Uterus (tissue), 4 donors: ENCODE measurements around the gene CREB5. TPM values are rescaled to one million over a fixed set of nuclear protein-coding genes. Genes with fewer than 3 reads are reported as not detected.
A peak's percentile ranks its signal among the peaks of the same experiment; 100 is the strongest.

Source experiments
- DNase-seq, 2 donors: peaks; one replicate each; pipeline ENCODE4 v3.0.0-alpha.2; 2019 to 2020
- H3K27ac ChIP-seq, 2 donors: fragments of 200-600 bp; sonication (generic); 1 replicate in 1 of 2; 2 replicates in 1 of 2; pipeline ENCODE4 v1.5.1; 2016 to 2018
- H3K27me3 ChIP-seq, 2 donors: fragments of 200-600 bp; sonication (generic); one replicate each; pipeline ENCODE4 v1.5.1; 2018 to 2019; ENCODE audit warnings: control low read depth in 1 of 2
- H3K36me3 ChIP-seq, 2 donors: fragments of 200-600 bp; sonication (generic); one replicate each; pipeline ENCODE4 v1.5.1; 2019; ENCODE audit warnings: control low read depth in 1 of 2
- H3K4me1 ChIP-seq, 2 donors: fragments of 200-600 bp; sonication (generic); one replicate each; pipeline ENCODE4 v1.5.1; 2018 to 2019; ENCODE audit warnings: control low read depth in 1 of 2
- H3K4me3 ChIP-seq, 2 donors: fragments of 200-600 bp; sonication (generic); 1 replicate in 1 of 2; 2 replicates in 1 of 2; pipeline ENCODE4 v1.5.1; 2018 to 2019; ENCODE audit warnings: mild to moderate bottlenecking in 1 of 2
- H3K9me3 ChIP-seq, 2 donors: fragments of 200-600 bp; sonication (generic); one replicate each; pipeline ENCODE4 v1.5.1; 2019; ENCODE audit warnings: control low read depth in 1 of 2
- POLR2A ChIP-seq, 2 donors: fragments of 450-650 bp; IDR thresholded peaks; one replicate each; pipeline ENCODE4 v1.6.1; 2016; ENCODE audit warnings: antibody characterized with exemption in 2 of 2, mild to moderate bottlenecking in 1 of 2, moderate library complexity in 1 of 2
- intact Hi-C: fragments of 100-400 bp; cut with DNase I; formaldehyde crosslinking; loops from one replicate; pipeline ENCODE4 v1.15.1; 2023; ENCODE audit warnings: low total_unique reads
- total RNA-seq, 4 donors: library from RNA; depleted of rRNA in 3 of 4; stranded (reverse); fragments of >200 nt in 3 of 4; gene quantifications; one replicate each; pipeline versions ENCODE4 v1.1.0 to v1.2.4, GENCODE V29; 2014 to 2023
- TF ChIP-seq, protein P1 (sequence below), 4 experiments: fragments of 200-600 bp in 2 of 4; fragments of 450-650 bp in 2 of 4; sonication (generic) in 2 of 4; IDR thresholded peaks; one replicate each; pipeline ENCODE4 v1.5.1; 2016 to 2019; ENCODE audit warnings: antibody characterized with exemption in 4 of 4, mild to moderate bottlenecking in 2 of 4, moderate library complexity in 1 of 4
- donor health status: DM: yes; HTN: yes; CAD: no.

The CREB5 gene
- total RNA-seq, 4 donors from 2014 or later, result 7.1 to 40.2 (median 23.9) TPM

DNA sequence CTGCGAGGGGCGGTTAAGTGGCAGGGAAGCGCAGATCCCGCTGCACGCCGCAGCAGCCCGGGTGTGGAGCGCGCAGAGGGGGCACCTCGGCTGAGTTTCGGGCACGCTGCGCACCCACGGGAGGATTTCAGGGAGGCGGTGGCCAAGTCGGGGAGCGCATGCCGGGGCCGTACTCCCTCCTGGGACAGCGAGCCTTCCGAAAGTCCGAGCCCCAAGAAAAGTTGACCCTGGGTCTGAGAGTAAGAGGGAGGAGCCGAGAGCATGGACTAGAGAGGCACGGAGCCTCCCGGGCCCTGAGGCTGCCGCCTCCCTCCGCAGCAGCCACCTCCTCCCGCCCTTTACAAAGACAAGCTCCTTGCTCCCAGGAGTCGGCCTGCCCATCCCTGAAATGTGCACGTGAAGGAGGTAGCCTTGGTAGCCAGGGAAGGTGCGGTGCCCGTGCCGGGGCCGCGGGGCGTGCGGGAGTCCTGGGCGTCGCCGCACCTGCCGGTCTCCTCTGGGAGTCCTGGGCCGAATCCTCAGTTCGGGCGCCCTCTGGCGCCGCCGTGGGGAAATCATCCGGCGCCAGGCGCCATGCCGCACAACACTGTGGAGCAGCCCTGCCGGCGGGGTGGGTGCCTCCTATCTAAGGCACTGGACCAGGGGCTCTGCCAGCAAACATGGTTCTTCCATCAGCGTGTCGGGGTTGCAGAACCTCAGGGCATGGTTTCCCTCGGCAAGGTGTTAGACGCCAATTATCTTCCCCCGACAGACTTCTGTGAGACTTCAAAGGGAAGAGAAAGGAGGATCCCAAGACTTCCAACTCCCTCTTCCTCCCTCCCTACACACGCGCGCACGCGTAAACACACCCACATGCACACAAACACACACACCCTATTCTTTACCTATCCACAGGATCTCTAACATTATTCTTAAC, 441.8 kb downstream of the CREB5 start:
- TF ChIP-seq POLR2A (IDR thresholded peaks at IDR 0.05), result peak in 1 of 2 donors; percentile 23
- TF ChIP-seq, protein P1, sequence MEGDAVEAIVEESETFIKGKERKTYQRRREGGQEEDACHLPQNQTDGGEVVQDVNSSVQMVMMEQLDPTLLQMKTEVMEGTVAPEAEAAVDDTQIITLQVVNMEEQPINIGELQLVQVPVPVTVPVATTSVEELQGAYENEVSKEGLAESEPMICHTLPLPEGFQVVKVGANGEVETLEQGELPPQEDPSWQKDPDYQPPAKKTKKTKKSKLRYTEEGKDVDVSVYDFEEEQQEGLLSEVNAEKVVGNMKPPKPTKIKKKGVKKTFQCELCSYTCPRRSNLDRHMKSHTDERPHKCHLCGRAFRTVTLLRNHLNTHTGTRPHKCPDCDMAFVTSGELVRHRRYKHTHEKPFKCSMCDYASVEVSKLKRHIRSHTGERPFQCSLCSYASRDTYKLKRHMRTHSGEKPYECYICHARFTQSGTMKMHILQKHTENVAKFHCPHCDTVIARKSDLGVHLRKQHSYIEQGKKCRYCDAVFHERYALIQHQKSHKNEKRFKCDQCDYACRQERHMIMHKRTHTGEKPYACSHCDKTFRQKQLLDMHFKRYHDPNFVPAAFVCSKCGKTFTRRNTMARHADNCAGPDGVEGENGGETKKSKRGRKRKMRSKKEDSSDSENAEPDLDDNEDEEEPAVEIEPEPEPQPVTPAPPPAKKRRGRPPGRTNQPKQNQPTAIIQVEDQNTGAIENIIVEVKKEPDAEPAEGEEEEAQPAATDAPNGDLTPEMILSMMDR (IDR thresholded peaks at IDR 0.05), result peak; percentile 85 to 93 (median 88)
- intact Hi-C loops, result loop anchor here (5.0 kb wide), 1 partner anchor 462 kb away; no protein-coding TSS in a partner anchor
- Histone ChIP-seq H3K27me3 (peaks cover 0 to 4% of the 10 kb centered on the region in 2 donors), H3K9me3 (no peaks in the 10 kb centered on the region), H3K27ac (no peak overlapping the region), H3K4me3 (peak overlapping the region; percentile 30 to 39), H3K36me3 (no peaks in the 10 kb centered on the region), H3K4me1 (peaks cover 0 to 4% of the 10 kb centered on the region in 2 donors)
- DNase-seq, result peak; percentile 63 to 84

DNA sequence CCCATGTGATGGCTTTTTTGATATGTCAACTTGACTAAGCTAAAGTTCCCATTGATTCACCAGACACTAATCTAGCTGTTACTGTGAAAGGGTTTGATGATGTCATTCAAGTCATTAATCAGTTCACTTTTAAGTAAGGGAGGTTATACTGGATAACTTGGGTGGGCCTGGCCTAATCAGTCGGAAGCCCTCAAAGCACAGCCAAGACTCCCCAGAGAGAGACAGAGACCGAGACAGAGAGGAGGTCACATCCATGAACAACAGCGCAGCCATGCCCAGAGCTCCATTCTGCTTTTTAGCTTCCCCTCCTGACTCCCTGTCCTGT, 442.4 kb downstream of the CREB5 start:
- TF ChIP-seq POLR2A (IDR thresholded peaks at IDR 0.05), result no peak
- TF ChIP-seq, protein P1 (IDR thresholded peaks at IDR 0.05), result no peak
- Histone ChIP-seq H3K4me3 (no peak overlapping the region), H3K4me1 (peaks cover 0 to 4% of the 10 kb centered on the region in 2 donors)

DNA sequence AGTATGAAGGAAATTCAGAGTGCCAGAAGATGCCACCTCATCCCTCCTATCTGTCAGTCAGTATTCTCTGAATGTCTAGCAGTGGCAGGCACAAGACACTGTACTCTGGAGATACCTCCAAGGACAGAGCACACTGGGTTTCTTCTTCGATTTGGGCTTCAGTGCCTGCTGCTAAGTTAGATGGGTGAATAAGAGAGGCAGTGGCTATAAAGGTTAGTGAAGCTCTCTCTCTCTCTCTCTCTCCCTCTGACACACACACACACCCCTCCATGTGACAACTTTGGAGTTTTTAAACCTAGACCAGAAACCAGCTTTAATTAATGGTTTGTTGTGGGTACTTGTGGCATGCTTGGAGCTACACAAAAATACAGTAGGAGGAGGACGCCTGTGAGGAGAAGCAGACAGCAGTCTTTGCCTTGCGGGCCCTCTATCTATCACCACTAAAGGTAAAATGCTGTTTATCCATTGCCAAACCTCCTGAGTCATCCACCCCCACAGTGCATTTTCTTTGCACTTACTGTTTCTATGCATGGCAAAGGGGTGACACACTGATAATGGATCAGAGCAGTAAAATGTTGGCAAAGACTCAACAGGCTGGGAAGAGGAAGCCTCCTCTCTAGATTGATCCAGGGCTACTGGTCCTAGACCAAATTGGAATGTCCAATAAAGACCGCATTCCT, 443.4 kb downstream of the CREB5 start:
- H3K27me3 ChIP-seq, result peaks cover 0 to under 1% of the 10 kb centered on the region in 2 donors
- no peak for DNase-seq
- no peak overlapping the region for H3K27ac ChIP-seq
- H3K4me3 ChIP-seq, result no peak overlapping the region
- H3K4me1 ChIP-seq, result peaks cover 0 to 4% of the 10 kb centered on the region in 2 donors
- H3K9me3 ChIP-seq, result no peaks in the 10 kb centered on the region
- H3K36me3 ChIP-seq, result no peaks in the 10 kb centered on the region
- intact Hi-C loops, result no loop called here
- TF ChIP-seq, protein P1 (IDR thresholded peaks at IDR 0.05), result no peak
- TF ChIP-seq POLR2A (IDR thresholded peaks at IDR 0.05), result no peak

More for the DNA sequence above, 442.4 kb downstream of the CREB5 start:
- Histone ChIP-seq H3K27me3 (peaks cover 0 to 4% of the 10 kb centered on the region in 2 donors), H3K36me3 (no peaks in the 10 kb centered on the region), H3K27ac (no peak overlapping the region), H3K9me3 (no peaks in the 10 kb centered on the region)
- no peak for DNase-seq
- intact Hi-C loops, result loop anchor here (5.0 kb wide), 1 partner anchor 462 kb away; no protein-coding TSS in a partner anchor

DNA sequence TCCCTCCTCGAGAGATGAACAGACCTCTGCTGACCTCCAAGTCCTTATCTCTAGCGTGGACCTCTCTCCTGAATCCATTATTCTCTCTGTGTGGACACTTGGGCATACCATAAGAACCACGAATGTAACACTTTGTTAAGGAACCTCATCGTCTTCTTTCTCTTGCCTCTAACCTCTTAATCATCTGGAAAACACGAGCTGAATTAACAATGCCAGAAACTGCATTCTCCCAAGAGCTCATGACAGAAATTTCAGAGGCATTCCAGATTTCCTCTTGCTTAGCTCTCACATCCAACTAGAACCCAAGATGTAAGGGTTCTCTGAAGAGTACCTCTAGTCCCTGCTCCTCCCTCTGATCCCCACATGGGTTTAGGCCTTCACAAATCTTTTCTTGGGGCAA, 444.3 kb downstream of the CREB5 start:
- no peak overlapping the region for H3K27ac ChIP-seq
- TF ChIP-seq POLR2A (IDR thresholded peaks at IDR 0.05), result no peak
- TF ChIP-seq, protein P1 (IDR thresholded peaks at IDR 0.05), result no peak
- H3K27me3 ChIP-seq, result no peaks in the 10 kb centered on the region
- H3K4me1 ChIP-seq, result peaks cover 0 to 4% of the 10 kb centered on the region in 2 donors
- H3K4me3 ChIP-seq, result no peak overlapping the region
- DNase-seq, result no peak
- H3K36me3 ChIP-seq, result no peaks in the 10 kb centered on the region
- intact Hi-C loops, result no loop called here
- H3K9me3 ChIP-seq, result no peaks in the 10 kb centered on the region

DNA sequence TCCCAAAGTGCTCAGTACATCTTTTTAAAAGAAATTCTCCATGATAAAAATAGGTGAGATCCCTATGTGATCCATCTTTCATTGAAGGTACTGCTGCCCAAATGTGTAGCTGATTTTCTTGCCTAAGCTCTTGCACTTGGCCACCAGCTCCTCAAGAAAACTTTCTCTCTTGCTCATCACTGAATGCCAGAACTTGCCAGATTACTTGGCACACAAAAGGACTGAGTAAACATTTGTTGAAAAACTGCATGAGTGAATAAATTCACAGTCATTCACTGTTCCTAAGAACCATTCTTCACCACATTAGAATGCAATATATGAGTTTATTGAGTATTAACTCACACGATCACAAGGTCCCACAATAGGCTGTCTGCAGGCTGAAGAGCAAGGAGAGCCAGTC, 445.9 kb downstream of the CREB5 start:
- intact Hi-C loops, result no loop called here
- Histone ChIP-seq H3K4me3 (no peak overlapping the region), H3K27me3 (no peaks in the 10 kb centered on the region), H3K4me1 (peaks cover 0 to 4% of the 10 kb centered on the region in 2 donors), H3K9me3 (no peaks in the 10 kb centered on the region), H3K36me3 (no peaks in the 10 kb centered on the region), H3K27ac (no peak overlapping the region)
- no peak for DNase-seq
- TF ChIP-seq POLR2A (IDR thresholded peaks at IDR 0.05), result no peak
- TF ChIP-seq, protein P1 (IDR thresholded peaks at IDR 0.05), result no peak
